Thymus (tissue), 11 donors: Measurements from ENCODE around the gene ETV6. TPM values are rescaled to one million over a fixed set of nuclear protein-coding genes. Genes with fewer than 3 reads are reported as not detected.
A peak's percentile ranks its signal among the peaks of the same experiment; 100 is the strongest.

Experiments
- DNase-seq, 9 donors: peaks; one replicate each; pipeline ENCODE4 v3.0.0-alpha.2; 2013; ENCODE audit warnings: low spot score in 9 of 9, low read depth in 6 of 9, missing footprints in 1 of 9
- H3K27ac ChIP-seq, 2 donors: one replicate each; pipeline ENCODE4 v1.5.1; 2013; ENCODE audit warnings: control low read depth in 1 of 2, low read depth in 1 of 2, low read length in 1 of 2, mild to moderate bottlenecking in 1 of 2, moderate library complexity in 1 of 2
- H3K27me3 ChIP-seq, 2 donors: one replicate each; pipeline ENCODE4 v1.5.1; 2013; ENCODE audit warnings: low read length in 1 of 2; ENCODE audit not compliant: control insufficient read depth in 2 of 2, insufficient read depth in 1 of 2
- H3K36me3 ChIP-seq, 2 donors: one replicate each; pipeline ENCODE4 v1.5.1; 2013; ENCODE audit warnings: low read length in 1 of 2, mild to moderate bottlenecking in 1 of 2, moderate library complexity in 1 of 2; ENCODE audit not compliant: control insufficient read depth in 2 of 2, insufficient read depth in 2 of 2
- H3K4me1 ChIP-seq, 2 donors: one replicate each; pipeline ENCODE4 v1.5.1; 2013; ENCODE audit warnings: low read length in 2 of 2; ENCODE audit not compliant: control insufficient read depth in 2 of 2, insufficient read depth in 2 of 2
- H3K4me3 ChIP-seq, 2 donors: one replicate each; pipeline ENCODE4 v1.5.1; 2013; ENCODE audit warnings: low read length in 2 of 2, control low read depth in 1 of 2, mild to moderate bottlenecking in 1 of 2
- H3K9me3 ChIP-seq, 2 donors: one replicate each; pipeline ENCODE4 v1.5.1; 2013; ENCODE audit warnings: low read length in 1 of 2, mild to moderate bottlenecking in 1 of 2; ENCODE audit not compliant: control insufficient read depth in 2 of 2, insufficient read depth in 1 of 2
- WGBS: extraction: QIAGEN DNeasy Blood & Tissue Kit; methylation state at CpG from one replicate; pipeline ENCODE4 v1.1.7; 2013; 5-methylcytosine and 5-hydroxymethylcytosine counted together
- polyA plus RNA-seq: library from polyadenylated mRNA; stranded (reverse); fragments of 200-250 nt; gene quantifications from one replicate; pipeline ENCODE4 v1.2.3, GENCODE V29; 2013
- total RNA-seq: library from RNA; stranded (reverse); fragments of 120-200 nt; gene quantifications from one replicate; pipeline ENCODE4 v1.2.4, GENCODE V29; 2013
- donor health status: healthy.

The ETV6 gene
- total and polyA plus RNA-seq, 2 donors = 15.0 to 18.3 TPM

GRCh38 chr12:11753826-11754225, 104.4 kb downstream of the ETV6 start:
- WGBS = 94% methylated on average over 5 of the region's 5 CpGs

GRCh38 chr12:11754256-11754655, 104.8 kb downstream of the ETV6 start:
- WGBS = 76% methylated on average over 4 of the region's 4 CpGs
- Histone ChIP-seq H3K4me1 (peaks cover 50 to 91% of the 10 kb centered on the region in 2 donors), H3K4me3 (no peak overlapping the region), H3K27me3 (no peaks in the 10 kb centered on the region), H3K27ac (peak overlapping the region in 1 of 2 donors; percentile 86), H3K9me3 (no peaks in the 10 kb centered on the region), H3K36me3 (peaks cover 9 to 54% of the 10 kb centered on the region in 2 donors)
- no peak for DNase-seq

More at GRCh38 chr12:11753826-11754225, 104.4 kb downstream of the ETV6 start:
- Histone ChIP-seq H3K27me3 (no peaks in the 10 kb centered on the region), H3K4me3 (no peak overlapping the region), H3K36me3 (peaks cover 9 to 54% of the 10 kb centered on the region in 2 donors), H3K27ac (peak overlapping the region in 1 of 2 donors; percentile 86), H3K4me1 (peaks cover 52 to 91% of the 10 kb centered on the region in 2 donors), H3K9me3 (no peaks in the 10 kb centered on the region)
- DNase-seq = no peak

DNA sequence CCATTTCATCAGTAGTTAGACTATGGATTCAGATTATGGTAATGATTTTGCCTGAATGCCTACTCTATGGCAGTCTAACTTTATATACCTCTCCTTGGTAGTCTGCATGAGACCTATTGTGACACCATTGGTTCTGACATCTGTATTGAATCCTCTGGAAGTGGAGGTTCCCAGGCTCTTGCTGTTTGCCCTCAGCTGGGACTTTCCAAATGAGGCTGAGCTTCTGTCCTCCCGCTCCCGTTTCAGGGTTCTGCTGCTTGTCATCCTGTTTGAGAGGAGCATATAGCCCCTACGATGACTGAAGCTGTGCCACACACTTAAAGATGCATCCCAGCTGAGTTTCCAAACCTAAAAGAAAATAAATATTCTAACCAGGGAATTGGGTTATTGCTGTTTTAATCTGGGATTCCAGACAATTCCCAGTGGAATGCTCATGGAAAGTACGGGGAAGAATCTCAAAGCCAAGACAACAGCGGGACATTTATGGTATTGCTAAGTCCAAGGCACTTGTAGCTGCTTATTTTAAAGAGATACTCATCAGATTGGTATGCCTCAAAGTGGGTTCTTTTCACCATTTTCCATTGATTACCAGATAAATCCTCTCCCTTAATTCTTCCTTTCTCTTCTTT, 105.9 kb downstream of the ETV6 start:
- DNase-seq = no peak
- Histone ChIP-seq H3K36me3 (peaks cover 14 to 64% of the 10 kb centered on the region in 2 donors), H3K4me3 (peak overlapping the region in 1 of 2 donors; percentile 27), H3K4me1 (peaks cover 45 to 88% of the 10 kb centered on the region in 2 donors), H3K27me3 (no peaks in the 10 kb centered on the region), H3K9me3 (no peaks in the 10 kb centered on the region), H3K27ac (peak overlapping the region in 1 of 2 donors; percentile 70)
- 74% methylated on average over 5 of the region's 5 CpGs for WGBS

DNA sequence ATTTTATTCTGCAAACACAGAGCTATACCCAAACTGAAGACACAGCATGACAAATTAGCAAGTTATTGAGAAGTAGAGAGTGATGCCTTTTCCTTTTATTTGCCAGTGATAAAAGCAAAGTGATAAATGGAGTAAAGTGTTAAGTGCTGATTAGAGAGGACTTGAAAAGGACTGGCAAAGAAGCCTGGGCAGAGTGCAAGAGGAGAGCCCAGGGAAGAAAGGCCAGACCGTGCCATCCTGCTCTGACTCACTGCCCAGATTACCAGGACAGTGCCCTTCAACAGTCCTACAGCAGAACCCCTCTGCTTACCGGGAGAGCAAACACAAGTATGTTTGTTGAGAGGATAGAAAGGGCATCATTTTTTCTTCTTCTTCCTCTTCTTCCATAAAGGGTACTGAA, 106.5 kb downstream of the ETV6 start:
- no peaks in the 10 kb centered on the region for H3K27me3 ChIP-seq
- 74% methylated on average over 2 of the region's 2 CpGs for WGBS
- H3K4me1 ChIP-seq = peaks cover 45 to 85% of the 10 kb centered on the region in 2 donors
- H3K9me3 ChIP-seq = no peaks in the 10 kb centered on the region
- H3K36me3 ChIP-seq = peaks cover 14 to 65% of the 10 kb centered on the region in 2 donors
- H3K27ac ChIP-seq = peak overlapping the region in 1 of 2 donors; percentile 70
- H3K4me3 ChIP-seq = peak overlapping the region in 1 of 2 donors; percentile 27
- DNase-seq = no peak

GRCh38 chr12:11756523-11756922, 107.0 kb downstream of the ETV6 start:
- Histone ChIP-seq H3K9me3 (no peaks in the 10 kb centered on the region), H3K27ac (peak overlapping the region in 1 of 2 donors; percentile 70), H3K36me3 (peaks cover 16 to 66% of the 10 kb centered on the region in 2 donors), H3K4me1 (peaks cover 46 to 82% of the 10 kb centered on the region in 2 donors), H3K4me3 (peak overlapping the region in 1 of 2 donors; percentile 27), H3K27me3 (no peaks in the 10 kb centered on the region)
- peak in 1 of 9 donors; percentile 60 for DNase-seq
- 82% methylated on average over 6 of the region's 6 CpGs for WGBS

DNA sequence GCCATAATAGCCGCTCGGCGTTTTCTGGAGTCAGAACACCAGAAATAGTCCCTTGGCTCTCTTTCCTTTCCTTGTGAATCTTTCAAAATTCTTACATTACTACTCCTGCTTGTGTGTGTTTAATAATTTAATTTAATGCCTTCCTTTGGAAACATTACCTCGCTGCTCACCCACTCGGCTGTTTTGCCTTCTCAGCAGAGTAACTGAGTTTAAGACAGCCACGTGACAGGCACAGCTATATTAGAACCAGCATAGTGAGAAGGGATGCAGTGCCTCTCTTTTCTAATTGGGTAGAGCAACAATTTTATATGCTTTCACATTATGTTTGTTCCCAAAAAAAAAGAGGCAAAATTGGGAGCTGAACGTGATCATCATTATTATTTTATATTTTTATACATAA, 107.6 kb downstream of the ETV6 start:
- H3K27me3 ChIP-seq = no peaks in the 10 kb centered on the region
- no peak overlapping the region for H3K4me3 ChIP-seq
- H3K4me1 ChIP-seq = peaks cover 52 to 86% of the 10 kb centered on the region in 2 donors
- H3K9me3 ChIP-seq = no peaks in the 10 kb centered on the region
- peaks cover 17 to 70% of the 10 kb centered on the region in 2 donors for H3K36me3 ChIP-seq
- no peak for DNase-seq
- no peak overlapping the region for H3K27ac ChIP-seq
- 88% methylated on average over 7 of the region's 7 CpGs for WGBS

DNA sequence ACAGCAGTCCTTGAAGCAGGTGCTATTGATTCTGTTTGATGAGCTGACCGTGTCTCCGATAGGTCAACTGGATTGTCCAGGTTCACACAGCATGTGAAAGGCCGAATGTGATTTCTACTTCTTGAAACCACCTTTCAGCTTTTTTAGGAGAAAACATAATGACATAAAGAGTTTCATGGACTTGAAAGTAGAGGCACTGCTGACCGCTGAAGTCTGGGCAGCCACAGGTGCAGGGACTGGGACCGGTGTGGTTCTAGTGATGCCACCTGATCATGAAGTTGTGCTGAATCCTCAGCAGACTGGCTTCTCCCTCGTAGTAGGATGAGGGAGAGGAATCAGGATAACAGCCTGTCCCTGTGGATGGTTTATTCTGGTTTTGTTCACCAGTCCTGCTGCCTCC, 108.1 kb downstream of the ETV6 start:
- Histone ChIP-seq H3K4me1 (peaks cover 53 to 86% of the 10 kb centered on the region in 2 donors), H3K27me3 (no peaks in the 10 kb centered on the region), H3K27ac (peak overlapping the region; percentile 15 to 88), H3K9me3 (no peaks in the 10 kb centered on the region), H3K4me3 (no peak overlapping the region), H3K36me3 (peaks cover 17 to 70% of the 10 kb centered on the region in 2 donors)
- DNase-seq = no peak
- WGBS = 97% methylated on average over 6 of the region's 6 CpGs

- 75% methylated on average over 4 of the region's 4 CpGs for WGBS
- Histone ChIP-seq H3K9me3 (no peaks in the 10 kb centered on the region), H3K27me3 (no peaks in the 10 kb centered on the region), H3K4me1 (peaks cover 52 to 86% of the 10 kb centered on the region in 2 donors), H3K4me3 (no peak overlapping the region), H3K27ac (peak overlapping the region; percentile 62 to 88), H3K36me3 (peaks cover 17 to 72% of the 10 kb centered on the region in 2 donors)
- no peak for DNase-seq
These were observed 108.6 kb downstream of the ETV6 start for GRCh38 chr12:11758087-11758486.
